IPS-NIHi7 (cell line): ENCODE data around the gene DNAJC19.
"Not testable (repeated sequence)": the region's sequence is repeated elsewhere in the genome, so short reads cannot be mapped to it uniquely, and the experiment has no call there.

ENCODE experiments used
- DNase-seq: peaks from one replicate; pipeline ENCODE4 v3.0.0; 2012; ENCODE audit warnings: mixed read lengths; ENCODE audit errors: extremely low spot score

DNAJC19 gene

DNA sequence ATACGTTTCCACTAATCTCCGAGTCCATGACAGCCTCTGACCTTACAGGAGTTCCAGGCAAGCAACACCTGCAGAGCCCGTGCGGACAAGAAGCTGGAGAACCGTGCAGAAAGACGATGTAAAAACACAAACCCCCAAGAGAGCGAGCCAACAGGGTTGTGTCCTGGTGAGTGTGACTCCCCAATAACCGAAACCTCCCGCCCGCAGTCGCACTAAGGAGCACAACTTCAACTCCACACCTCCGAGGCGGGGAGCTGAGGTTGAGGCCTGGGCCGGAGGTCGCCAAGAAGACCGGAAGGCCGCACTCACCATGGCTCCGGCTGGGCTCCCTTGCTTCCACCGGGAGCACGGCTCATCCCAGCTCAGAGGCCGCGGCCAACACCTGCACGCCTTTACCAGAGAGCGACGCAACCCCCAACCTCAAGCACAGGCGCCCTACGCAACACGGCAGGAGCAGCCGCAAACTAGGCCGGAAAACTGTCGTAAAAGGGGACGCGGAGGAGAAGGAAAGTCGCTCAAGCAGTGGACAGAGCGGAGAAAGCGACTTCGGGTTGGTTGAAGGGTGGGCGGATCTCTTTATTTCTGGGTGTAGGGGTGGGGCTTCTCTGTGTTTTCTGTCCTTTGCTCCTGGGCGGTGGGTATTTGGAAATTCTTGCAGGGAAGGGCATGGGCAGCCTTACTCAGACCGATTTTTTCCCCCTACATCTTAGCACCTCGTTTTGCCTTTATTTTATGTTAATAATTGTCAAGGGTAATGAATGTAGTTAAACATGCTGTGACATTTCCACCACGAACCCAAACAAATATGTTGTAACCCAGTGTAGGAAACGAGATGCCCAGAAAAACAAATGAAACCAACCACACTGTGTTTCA lies at the start of gene DNAJC19:
Gene DNAJC19, minus strand, starts transcription at position 446 of the 873 bp plus-strand sequence. Its CDS starts 134 bp downstream, at position 312.
- peak; percentile 96 for DNase-seq

DNA sequence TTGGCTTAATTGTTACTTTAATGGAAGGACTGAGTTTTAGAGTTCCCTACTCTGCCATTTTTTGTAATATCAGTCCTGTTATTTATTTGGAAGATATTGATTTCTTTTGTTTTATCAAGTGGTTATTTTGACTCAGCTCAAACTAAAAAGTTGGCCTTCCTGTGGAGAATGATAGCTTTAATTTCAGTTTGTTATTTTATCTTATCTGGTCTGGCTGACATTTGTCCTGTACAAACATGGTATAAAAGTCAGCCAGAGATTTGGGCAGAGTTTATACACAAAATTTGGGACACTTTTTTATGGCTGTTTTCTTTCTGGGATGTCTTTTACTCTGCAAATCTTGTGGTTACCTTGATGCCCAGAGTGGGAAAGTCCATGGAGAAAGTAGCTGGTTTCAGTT lies 41.4 kb upstream of the DNAJC19 start:
- DNase-seq, result no peak

DNA sequence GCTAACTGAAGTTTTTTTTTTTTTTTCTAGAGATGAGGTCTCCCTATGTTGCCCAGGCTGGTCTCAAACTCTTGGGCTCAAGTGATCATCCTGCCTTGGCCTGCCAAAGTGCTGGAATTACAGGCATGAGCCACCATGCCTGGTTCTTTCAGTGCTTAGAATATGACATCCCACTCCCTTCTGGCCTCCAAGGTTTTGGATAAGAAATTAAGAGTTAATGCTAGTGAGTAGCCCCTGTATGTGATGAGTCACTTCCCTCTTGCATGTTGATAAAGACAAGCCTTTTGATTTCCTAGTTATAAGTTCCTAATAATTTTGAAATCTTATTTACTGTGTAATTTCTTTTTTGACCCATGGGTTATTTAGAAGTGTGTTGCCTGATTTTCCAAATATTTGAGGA lies 35.7 kb upstream of the DNAJC19 start:
- no peak for DNase-seq

GRCh38 chr3:181017690-181018089 lies 28.2 kb upstream of the DNAJC19 start:
- DNase-seq, result no peak

GRCh38 chr3:181009225-181009624 lies 19.7 kb upstream of the DNAJC19 start:
- DNase-seq, result no peak

GRCh38 chr3:181008796-181009195 lies 19.3 kb upstream of the DNAJC19 start:
- no peak for DNase-seq

- no peak for DNase-seq
Observed at GRCh38 chr3:181007262-181007661, 17.7 kb upstream of the DNAJC19 start.

DNA sequence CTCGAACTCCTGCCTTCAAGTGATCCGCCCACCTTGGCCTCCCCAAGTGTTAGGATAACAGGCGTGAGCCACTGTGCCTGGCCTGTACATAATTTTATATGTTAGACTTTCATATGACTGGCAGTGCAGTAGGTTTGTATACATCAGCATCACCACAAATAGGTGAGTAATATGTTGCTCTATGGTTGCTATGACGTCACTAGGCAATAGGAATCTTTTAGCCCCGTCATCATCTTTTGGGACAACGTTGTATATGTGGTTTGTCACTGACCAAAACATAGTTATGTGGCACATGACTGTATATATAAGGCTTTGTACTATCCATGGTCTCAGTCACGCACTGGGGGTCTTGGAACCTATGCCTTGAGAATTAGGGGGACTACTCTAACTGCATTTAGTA lies 17.0 kb upstream of the DNAJC19 start:
- no peak for DNase-seq

DNA sequence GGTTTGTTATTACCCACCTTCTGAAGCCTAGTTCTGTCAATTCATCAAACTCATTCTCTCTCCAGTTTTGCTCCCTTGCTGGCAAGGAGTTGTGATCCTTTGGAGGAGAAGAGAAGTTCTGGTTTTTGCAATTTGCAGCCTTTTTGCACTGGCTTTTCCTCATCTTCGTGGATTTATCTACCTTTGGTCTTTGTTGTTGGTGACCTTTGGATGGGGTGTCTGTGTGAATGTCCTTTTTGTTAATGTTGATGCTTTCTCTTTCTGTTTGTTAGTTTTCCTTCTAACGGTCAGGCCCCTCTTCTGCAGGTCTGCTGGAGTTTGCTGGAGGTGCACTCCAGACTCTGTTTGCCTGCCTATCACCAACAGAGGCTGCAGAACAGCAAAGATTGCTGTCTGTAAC lies 13.9 kb upstream of the DNAJC19 start:
- not testable (repeated sequence) for DNase-seq

DNA sequence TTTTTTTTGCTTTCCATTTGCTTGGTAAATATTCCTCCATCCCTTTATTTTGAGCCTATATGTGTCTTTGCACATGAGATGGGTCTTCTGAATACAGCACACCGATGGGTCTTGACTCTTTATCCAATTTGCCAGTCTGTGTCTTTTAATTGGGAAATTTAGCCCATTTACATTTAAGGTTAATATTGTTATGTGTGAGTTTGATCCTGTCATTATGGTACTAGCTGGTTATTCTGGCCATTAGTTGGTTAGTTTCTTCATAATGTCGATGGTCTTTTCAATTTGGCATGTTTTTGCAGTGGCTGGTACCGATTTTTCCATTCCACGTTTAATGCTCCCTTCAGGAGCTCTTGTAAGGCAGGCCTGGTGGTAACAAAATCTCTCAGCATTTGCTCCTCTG lies 12.8 kb upstream of the DNAJC19 start:
- not testable (repeated sequence) for DNase-seq

DNA sequence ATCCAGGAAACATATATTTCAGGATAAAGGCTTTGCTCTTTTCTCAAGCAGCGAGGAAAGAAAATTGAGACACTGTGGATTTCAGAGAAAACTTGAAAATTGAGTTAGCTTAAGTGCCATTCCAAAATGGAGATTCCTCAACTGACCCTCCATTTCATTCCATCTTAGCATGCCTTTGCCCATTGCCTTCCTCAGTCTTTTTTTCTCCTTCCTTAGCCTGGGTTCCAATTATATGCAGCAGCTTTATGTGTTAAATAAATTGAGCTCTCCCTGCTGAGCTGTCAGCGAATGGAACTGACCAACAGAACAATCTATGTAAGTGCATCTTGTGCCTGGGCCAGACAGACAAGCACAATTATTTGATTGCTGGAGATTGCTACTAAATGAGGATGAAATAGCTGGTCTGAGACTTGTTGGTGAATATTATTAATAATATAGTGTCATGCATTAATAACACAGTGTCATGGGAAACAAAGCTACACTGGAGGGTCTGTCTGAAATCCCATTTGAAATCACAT lies 6.9 kb upstream of the DNAJC19 start:
- no peak for DNase-seq

GRCh38 chr3:180990505-180990904 lies 969 bp upstream of the DNAJC19 start:
- DNase-seq, result no peak

DNA sequence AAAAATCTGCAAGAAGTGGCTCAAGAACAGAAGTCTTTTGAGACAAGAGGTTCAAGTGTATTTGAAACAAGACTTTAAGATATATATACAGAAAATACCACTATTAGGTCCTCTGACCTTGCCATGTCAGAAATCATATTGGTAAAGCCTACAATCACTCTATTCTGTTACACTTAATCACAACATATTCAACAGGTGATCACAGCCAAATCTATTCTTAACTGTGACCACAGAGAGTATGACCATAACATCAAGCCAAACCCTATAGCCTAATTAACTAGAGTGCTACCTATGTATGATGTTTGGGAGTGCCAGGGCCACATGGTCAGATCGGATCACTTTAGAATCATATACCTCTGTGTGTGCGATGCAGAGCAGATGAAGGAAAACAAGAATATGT lies 2.2 kb downstream of the DNAJC19 start:
- DNase-seq, result no peak

GRCh38 chr3:180986366-180986765 lies 3.2 kb downstream of the DNAJC19 start:
- DNase-seq, result not testable (repeated sequence)

DNA sequence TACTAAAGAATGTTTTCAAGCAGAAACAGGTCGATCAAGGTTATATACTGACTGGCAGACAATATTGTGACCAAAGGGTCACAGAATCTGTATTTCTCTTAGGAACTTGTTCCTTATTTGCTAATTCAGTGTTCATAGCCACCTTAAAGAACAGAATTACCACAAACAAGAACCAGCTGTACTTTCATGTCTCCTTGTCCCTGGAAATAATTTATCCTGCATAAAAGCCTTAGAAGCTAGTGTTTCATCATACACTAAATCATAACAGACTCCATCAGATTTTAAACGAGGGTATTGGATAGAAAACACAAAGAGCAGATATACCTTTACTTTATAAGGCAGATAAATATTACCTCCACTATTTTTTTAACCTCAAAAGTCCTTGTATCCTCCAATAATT lies 6.4 kb downstream of the DNAJC19 start:
- DNase-seq, result no peak

DNA sequence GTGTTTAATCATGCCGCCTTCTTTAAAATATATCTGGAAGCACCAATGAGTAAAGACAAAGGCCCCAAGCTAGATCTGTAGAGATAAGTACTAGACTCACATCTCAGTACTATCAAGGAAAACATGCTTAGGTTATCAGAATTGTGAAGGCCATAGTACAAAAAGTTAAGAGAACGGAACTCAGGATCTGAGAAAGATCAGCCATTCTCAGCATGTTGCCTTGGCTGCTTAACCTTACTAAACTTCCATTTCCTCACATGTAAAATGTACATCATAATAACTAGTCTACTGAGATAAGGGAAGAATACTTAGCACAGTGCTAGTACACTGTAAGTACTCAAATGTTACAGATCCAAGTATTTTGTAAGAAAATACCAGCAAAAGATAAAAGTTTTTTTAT lies 7.6 kb downstream of the DNAJC19 start:
- DNase-seq, result no peak

- DNase-seq, result no peak
Observed at GRCh38 chr3:180980611-180981010, 8.9 kb downstream of the DNAJC19 start.

- DNase-seq, result no peak
Observed at GRCh38 chr3:180979961-180980360, 9.6 kb downstream of the DNAJC19 start.

GRCh38 chr3:180977498-180977897 lies 12.0 kb downstream of the DNAJC19 start:
- no peak for DNase-seq

DNA sequence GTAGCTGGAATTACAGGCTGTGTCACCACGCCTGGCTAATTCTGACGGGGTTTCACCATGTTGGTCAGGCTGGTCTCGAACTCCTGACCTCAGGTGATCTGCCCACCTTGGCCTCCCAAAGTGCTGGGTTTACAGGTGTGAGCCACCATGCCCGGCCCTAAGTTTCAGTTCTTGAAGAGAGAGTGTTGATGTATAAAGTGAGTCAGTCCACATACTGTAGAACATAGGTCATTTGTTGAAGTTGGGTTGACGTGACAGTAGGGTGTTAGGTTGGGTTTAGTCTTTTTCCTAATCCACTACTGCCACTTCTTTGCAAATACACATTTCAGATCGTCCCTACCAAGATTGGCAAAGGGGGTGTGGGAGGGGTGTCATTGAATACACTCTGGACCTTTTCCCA lies 15.2 kb downstream of the DNAJC19 start:
- no peak for DNase-seq

- no peak for DNase-seq
Observed at GRCh38 chr3:180973543-180973942, 16.0 kb downstream of the DNAJC19 start.

DNA sequence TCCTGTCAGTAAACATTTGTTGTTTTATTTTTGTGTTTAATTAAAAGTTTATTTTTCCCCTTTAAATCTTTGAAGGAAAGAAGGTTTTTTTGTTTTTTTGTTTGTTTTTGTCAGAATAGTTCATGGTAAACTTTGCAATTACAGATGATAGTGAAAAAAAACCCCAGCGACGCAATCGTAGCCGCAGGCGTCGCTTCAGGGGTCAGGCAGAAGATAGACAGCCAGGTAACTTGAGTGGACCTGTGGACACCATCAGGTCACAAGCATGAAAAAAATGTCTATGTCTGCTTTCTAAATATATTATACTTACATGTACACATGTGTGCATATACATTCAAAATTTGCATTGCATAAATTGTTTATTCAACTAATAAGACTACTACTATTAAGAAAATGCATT lies 18.6 kb downstream of the DNAJC19 start:
- no peak for DNase-seq

- no peak for DNase-seq
Observed at GRCh38 chr3:180962530-180962929, 27.0 kb downstream of the DNAJC19 start.

DNA sequence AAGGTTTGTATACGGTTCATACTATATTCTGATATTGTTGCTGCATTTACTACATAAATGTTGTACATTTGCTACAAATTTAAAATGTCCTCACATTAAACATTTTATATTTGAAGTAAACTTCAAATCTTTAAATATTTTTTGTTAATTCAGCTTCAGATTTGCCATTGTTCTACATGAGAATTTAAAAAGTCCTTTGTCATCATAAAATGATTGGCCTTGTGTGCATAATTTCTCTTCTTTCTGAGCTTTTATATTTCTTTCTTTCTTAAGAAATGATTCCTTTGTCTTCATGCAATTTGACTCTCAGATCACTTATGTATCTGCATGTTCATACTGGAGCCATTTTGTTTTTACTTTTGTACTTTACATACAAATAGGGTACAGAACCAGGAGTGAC lies 28.0 kb downstream of the DNAJC19 start:
- DNase-seq, result no peak
